IPS DF 19.7 (cell line): ENCODE data around the gene CRIP2.

Source experiments
- DNase-seq: peaks from one replicate; pipeline ENCODE4 v3.0.0-alpha.2; 2013; ENCODE audit warnings: low read depth, low spot score

Gene CRIP2

GRCh38 chr14:105444859-105445258 is 29.8 kb upstream of the CRIP2 start:
- DNase-seq, result no peak

- DNase-seq, result no peak
These were observed 29.3 kb upstream of the CRIP2 start for GRCh38 chr14:105445290-105445689.

DNA sequence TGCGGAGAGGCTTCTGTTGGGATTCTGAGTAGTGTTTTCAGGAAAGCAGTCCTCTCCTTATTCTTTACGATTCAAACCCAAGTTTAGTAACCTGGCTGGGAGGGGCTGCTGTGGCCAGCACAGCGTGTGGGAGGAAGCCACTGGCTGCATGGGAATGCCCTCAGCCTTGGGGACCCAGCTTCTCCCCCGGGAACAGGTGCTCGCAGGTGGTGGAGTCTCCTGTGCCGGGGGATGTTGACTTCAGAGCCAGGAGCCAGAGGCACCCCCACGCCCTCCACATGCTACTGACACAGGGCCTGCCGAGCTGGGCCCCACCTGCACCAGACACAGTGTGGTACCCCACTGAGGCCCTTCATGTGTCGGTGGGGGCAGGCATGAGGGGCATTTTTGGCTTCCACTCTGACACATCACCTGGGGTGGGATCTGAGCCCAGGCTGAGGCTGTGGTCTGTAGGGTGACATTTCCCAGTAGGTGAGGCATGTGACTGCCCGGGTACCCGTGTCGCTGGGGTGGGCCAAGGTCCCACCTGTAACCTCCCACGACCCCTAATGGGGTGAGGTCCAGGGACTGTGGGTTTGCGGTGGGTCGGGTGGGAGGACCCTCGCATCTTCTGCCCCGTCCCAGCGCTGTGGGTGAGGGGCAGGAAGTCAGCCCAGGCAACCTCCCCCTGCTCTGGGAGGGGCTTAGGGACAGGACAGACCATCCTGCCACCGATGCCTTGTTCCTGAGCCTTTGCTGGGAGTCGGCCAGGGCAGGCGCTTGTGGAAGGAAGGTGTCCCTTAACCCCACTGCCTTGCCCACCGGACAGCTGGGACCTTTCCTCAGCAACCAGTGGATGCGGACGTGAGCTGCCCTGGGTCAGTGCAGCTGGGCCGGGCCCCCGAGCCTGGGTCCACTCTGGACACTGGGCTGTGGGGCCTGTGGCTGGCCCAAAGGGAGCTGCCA is 28.4 kb upstream of the CRIP2 start:
- no peak for DNase-seq

- no peak for DNase-seq
These were observed 27.6 kb upstream of the CRIP2 start for GRCh38 chr14:105446971-105447370.

GRCh38 chr14:105447651-105448640 is 26.7 kb upstream of the CRIP2 start:
- DNase-seq, result no peak

GRCh38 chr14:105448706-105449111 is 25.9 kb upstream of the CRIP2 start:
- no peak for DNase-seq

DNA sequence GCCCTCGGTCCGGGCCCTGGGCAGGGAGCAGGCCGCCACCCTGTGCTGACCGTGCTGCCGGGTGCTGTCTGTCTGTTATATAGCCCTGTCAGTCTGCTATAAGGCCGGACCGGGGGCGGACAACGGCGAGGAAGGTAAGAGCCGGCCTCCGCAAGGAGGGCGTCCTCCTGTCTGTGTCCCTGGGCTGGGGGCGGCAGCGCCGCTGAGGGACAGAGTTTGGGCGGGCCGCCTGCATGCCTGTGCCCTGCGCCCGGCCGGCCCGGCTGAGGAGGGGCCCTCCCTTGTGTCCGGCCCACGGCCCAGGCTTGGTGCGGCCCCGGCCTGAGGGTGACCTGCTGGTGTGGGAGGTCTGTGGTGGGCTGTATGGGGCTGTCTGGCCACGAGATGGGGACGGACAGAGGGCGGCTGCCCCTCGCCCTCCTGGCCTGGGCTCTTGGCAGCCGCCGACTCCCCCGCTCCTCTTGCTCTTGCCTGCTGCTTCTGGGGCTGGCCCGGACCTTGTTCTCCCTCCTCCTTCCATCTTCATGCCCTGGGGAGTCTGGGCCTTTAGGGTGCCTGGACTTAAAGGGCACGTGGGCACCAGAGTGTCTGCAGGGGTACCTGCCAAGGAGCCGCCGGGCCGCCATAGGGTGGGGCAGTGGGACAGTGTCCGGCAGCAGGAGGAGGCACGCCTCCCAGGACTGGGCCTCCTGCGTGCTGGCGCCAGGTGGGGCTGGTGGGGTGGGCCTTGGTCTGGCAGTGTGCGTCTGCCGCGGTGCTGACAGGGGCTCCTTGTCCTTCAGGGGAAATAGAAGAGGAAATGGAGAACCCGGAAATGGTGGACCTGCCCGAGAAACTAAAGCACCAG is 25.1 kb upstream of the CRIP2 start:
- DNase-seq, result no peak

- DNase-seq, result no peak
These were observed 24.5 kb upstream of the CRIP2 start for GRCh38 chr14:105450123-105450505.

DNA sequence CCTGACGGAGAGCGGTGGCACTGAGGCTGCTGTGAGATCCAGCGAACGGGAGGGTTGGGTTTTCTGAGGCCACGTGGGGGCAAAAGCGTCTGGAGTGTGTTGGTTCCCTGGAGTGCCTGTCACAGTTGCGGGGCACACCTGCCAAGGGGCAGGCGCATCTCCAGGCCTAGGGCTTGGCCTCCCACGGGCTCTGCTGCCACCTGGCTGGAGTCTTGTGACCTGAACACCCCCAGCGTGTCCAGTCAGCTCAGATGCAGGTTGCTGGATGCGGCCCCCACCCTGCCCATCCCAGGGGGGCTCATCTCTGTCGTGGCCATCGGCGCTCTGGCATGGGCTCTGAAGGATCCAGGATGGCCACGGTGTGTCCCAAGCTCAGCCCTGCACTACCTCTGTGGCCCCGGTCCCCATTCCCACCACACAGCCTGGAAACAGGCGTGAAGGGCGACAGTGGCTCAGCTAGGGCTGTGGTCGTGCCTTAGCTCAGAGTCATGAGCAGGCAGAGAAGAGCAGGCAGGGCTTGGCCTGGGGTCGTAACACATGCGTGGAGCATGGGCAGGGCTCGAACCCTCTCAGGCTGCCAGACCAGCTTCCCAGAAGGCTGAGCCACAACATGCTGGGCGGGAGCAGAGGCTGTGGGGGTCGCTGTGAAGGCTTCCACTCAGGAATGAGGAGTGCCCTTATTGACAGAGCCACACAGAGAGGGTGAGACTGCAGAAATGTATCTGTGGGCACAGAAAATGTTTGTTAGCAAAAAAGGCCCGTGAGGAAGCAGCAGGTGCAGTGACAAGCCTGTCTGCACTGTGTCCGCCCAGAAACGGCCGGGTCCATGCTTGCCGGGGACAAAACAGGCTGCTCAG is 23.5 kb upstream of the CRIP2 start:
- no peak for DNase-seq

DNA sequence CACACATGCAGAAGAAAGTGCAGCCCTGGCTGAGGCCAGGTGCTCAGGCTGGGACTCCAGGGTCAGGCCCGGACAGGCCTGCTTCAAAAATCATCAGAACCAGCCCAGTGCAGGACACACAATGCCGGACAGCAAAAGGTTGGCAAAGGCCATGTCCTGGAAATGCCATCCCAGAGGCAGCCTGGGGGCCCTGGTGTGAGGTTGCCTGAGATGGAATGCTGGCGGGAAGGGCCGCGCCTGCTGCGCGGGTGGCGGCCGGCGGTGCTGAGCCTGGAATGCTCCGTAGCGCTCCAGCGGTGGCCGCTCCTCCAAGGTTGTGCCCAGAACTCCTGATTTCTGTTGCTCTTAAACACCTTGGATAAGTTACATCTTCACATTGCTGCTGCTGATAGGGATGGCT is 21.7 kb upstream of the CRIP2 start:
- no peak for DNase-seq

- no peak for DNase-seq
These were observed 20.8 kb upstream of the CRIP2 start for GRCh38 chr14:105453847-105454246.

DNA sequence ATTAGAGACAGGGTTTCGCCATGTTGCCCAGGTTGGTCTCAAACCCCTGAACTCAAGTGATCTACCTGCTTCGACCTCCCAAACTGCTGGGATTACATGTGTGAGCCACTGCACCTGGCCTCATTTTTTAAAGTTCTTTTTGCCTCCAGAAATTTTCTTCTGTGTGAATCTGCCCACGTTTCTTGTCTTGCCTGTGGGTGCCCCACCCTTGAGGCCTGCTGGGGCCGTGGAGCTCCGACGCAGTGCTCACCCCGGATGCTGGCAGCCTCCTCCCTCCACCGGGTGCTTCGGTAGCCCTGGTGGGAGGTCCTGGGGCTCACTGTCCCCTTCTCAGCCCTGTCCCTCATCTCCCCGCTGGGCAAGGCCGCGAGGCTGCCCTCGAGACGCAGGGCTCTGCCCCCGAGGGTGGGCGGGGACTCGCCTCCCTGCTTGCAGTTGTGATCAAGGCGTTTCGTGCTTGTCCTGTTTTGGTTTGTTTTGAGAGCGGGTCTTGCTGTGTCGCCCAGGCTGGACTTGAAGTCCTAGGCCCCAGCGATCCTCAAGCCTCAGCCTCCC is 19.5 kb upstream of the CRIP2 start:
- DNase-seq, result no peak

- no peak for DNase-seq
These were observed 18.6 kb upstream of the CRIP2 start for GRCh38 chr14:105455766-105456660.

DNA sequence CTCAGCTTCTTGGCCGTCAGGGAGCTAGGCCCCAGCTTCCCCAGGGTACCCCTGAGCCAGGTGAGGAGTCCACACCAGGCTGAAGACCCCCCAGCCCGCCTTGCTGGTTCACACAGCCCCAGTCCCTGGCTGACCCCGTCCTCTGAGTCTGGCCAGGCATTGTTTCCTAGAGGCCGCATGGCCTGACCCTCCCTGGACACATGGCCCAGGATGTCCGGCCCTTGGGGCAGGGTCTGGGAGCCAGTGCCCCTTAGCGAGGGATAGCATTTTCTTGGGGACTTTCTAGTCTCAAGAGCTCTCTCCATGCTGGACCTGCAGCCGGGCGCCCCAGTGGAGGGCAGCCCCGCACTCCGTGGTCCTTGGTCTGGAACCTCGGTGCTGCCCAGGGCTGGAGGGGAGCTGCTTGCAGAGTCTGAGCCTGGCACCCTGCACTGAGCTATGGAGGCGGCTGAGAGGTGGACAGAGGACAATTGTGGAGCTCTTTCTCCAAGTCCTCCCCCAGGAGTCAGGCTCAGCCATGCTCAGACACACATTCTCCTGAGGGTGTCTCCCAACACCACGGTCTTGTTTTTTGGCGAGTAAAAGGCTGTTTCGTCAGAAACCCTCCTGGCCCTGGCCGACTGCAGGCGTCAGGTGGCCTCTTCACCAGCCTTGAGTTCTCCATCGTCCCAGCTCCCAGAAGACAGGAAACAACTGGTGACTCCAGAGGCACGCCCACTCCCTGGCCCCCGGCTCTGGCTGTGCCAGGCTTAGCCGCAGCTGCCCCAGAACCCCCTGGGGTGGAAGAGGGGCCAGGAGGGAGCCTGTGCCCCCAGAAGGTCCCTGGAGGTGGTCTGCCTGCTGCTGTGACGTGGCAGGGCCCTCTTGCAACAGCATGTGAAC is 17.6 kb upstream of the CRIP2 start:
- no peak for DNase-seq

GRCh38 chr14:105458010-105458409 is 16.6 kb upstream of the CRIP2 start:
- DNase-seq, result no peak

GRCh38 chr14:105458571-105458970 is 16.1 kb upstream of the CRIP2 start:
- no peak for DNase-seq

DNA sequence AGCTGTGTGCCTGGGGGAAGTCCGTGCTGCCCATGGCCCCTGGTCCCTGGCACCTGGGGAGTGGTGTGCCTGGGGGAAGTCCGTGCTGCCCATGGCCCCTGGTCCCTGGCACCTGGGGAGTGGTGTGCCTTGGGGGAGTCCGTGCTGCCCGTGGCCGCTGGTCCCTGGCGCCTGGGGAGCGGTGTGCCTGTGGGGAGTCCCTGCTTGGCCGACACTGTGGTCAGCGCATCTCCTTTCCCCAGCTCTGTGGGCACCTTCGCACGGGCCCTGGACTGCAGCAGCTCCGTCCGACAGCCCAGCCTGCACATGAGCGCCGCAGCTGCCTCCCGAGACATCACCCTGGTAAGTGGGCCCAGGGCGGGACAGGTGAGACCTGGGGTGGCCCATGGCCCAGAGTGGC is 14.5 kb upstream of the CRIP2 start:
- DNase-seq, result no peak

GRCh38 chr14:105460616-105461015 is 14.0 kb upstream of the CRIP2 start:
- no peak for DNase-seq
